Caki2 (cell line): ENCODE results near the gene TPTE2. TPM values are rescaled to one million over a fixed set of nuclear protein-coding genes. Genes with fewer than 3 reads are reported as not detected.

Experiments used
- DNase-seq: peaks from one replicate; pipeline ENCODE4 v3.0.0-alpha.2; 2015; ENCODE audit warnings: low read depth
- in situ Hi-C: cut with HindIII; loops from 2 replicates; pipeline ENCODE4 v1.10.0; 2016; ENCODE audit warnings: low sequenced_read_pairs, low pct_unique_long_range_greater_than_20kb, mixed read lengths
- total RNA-seq: library from RNA; depleted of rRNA; stranded (reverse); fragments of >200 nt; shearing (Covaris generic); gene quantifications from 2 replicates; pipeline ENCODE4 v1.2.3, GENCODE V29; 2014; ENCODE audit warnings: low replicate concordance; rRNA removed

TPTE2 gene
- total RNA-seq, 1 experiment from 2014 or later: not detected

- in situ Hi-C loops: no loop called here
- DNase-seq: no peak
Observed at GRCh38 chr13:19382111-19382510, 179.2 kb downstream of the TPTE2 start.

Other genes with a start within 250 kb of the TPTE2 start
- 1.1 and 5.9 TPM in 2 replicates for gene MPHOSPH8, start 72.1 kb upstream of the TPTE2 start, total RNA-seq
- 21.3 and 24.3 TPM in 2 replicates for gene PSPC1, start 221.4 kb upstream of the TPTE2 start, total RNA-seq